ENCODE measurements around the gene VPS35L. TPM values are rescaled to one million over a fixed set of nuclear protein-coding genes. Genes with fewer than 3 reads are reported as not detected.
A peak's percentile ranks its signal among the peaks of the same experiment; 100 is the strongest.

The VPS35L gene
- total RNA-seq, 1 donor from 2014 or later, result 61.4 TPM

DNA sequence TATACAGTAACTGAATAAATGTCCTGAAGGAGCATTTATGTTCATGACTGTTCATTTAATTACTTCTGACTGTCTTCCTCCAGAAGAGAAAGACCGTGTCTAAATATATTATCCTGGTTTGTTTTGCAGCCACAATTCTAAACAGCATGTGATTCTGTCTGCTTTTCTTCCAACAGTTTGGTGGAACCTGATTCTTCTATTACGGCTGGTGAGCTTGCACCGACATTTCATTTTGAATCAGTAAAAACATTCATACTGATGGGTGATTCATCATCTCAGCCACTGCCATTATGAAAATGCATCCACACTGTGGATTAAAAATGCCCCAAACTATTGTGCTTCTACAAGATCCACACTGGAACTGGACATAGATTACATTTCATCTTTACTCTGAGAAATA, 145.6 kb downstream of the VPS35L start:
- ATAC-seq, result no peak
- no peak for DNase-seq (ENCODE audit: low spot score)
- intact Hi-C loops (cut with DNase I), result no loop called here

- no peak for ATAC-seq
- no peak for DNase-seq (ENCODE audit: low spot score)
Measured at GRCh38 chr16:19703172-19703889, 147.8 kb downstream of the VPS35L start.

DNA sequence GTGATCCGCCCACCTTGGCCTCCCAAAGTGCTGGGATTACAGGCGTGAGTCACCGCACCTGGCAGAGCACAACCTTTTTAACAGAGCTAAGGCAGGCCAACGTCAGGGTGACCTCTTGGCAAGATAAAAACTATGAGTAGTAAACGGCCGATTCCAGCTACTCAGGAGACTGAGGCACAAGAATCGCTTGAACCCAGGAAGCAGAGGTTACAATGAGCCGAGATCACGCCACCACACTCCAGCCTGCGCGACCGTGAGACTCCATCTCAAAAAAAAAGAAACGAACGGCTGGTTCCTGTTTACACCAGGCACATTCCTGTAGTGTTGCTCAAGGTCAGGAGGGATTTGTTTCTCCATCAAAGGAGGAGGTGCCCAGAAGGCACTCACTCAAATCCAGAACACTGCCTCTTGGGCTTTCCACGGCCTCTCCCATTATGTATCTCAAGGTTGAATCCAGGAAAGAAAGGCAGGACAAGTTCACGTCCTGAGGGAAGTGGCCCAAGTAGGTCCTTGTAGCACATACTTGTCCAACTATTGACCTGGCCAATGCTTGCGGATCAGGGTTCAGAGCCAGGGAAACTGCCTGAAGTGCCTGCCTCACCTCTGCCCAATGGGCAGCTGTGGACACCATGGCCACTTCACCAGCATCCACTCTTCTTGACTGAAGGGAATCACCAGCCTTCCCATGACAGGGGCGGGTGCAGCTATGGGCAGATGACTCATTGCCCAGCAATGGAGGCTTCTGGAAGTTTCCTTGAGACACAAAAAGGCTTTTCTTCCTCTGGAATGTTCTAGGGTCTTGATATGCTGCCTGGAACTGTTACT, 149.0 kb downstream of the VPS35L start:
- DNase-seq (ENCODE audit: low spot score) (peak; percentile 53), ATAC-seq (peak; percentile 80)
- intact Hi-C loops (cut with DNase I), result no loop called here

More at GRCh38 chr16:19703172-19703889, 147.8 kb downstream of the VPS35L start:
- intact Hi-C loops (cut with DNase I), result no loop called here

DNA sequence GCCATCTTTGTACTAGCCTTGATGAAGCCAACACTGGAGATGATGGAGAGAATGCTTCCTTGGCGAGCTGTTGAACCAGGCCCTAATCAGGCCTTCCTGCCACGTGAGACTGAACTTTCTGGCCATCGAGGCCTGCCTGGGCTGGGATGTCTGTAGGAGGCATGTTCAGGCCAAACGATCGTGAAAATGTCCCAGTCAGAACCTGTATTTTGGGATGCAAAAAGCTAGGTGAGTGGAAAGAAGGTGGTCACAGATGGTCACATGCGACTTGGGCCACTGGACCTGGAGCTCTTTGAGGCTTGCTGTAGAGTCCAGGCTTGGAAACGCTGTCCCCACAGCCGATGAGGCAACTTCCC, 149.6 kb downstream of the VPS35L start:
- DNase-seq (ENCODE audit: low spot score), result peak; percentile 46
- intact Hi-C loops (cut with DNase I), result no loop called here
- ATAC-seq, result no peak

DNA sequence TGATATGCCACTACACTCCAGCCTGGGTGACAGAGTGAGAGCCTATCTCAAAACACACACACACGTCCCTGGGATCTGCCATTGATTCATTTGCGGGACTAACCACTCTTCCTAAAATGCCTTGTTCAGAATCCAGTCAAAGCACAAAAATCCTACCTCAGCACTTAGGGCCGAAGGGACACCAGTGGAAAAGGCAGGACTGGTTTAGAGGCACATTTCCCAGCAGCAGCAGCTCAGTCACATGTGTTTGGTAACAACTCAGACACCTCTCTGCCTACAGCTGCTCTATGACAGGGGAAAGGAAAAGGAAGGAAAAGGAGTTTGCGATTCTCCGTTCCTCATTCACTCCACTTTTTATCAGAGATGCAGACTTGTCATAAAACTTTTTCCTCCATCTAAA, 150.3 kb downstream of the VPS35L start:
- ATAC-seq, result no peak
- intact Hi-C loops (cut with DNase I), result no loop called here
- peak; percentile 13 for DNase-seq (ENCODE audit: low spot score)

DNA sequence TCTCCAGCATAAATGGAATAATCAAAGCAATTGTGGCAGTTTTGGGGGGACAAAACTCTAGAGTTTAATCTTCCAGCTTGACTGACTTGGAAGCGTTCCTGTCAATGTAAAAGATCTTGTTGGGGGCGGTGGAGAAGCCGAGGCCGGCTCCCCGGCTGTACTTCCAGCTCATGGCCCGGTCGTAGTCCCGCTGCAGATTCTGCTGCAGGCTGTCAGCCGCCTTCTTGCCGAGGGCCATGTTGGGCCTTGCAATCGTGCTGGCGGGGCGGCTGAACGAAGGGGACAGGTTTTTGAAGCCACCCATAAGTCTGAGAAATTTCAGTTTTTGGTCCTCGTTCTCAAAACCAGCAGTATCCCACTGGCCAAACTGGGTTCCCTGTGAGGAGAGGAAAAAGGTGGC, 151.3 kb downstream of the VPS35L start:
- no peak for ATAC-seq
- intact Hi-C loops (cut with DNase I), result no loop called here
- peak; percentile 59 for DNase-seq (ENCODE audit: low spot score)

- intact Hi-C loops (cut with DNase I), result no loop called here
- ATAC-seq, result no peak
- DNase-seq (ENCODE audit: low spot score), result peak; percentile 52
Measured at GRCh38 chr16:19707569-19708295, 152.2 kb downstream of the VPS35L start.

GRCh38 chr16:19708296-19709205, 153.0 kb downstream of the VPS35L start:
- intact Hi-C loops (cut with DNase I), result no loop called here
- ATAC-seq, result no peak
- DNase-seq (ENCODE audit: low spot score), result peak; percentile 53

GRCh38 chr16:19709381-19710136, 154.1 kb downstream of the VPS35L start:
- DNase-seq (ENCODE audit: low spot score), result peak; percentile 36
- intact Hi-C loops (cut with DNase I), result loop anchor here (10.0 kb wide), 1 partner anchor 175 kb away; the partner anchor contains the start of gene GPRC5B
- no peak for ATAC-seq

DNA sequence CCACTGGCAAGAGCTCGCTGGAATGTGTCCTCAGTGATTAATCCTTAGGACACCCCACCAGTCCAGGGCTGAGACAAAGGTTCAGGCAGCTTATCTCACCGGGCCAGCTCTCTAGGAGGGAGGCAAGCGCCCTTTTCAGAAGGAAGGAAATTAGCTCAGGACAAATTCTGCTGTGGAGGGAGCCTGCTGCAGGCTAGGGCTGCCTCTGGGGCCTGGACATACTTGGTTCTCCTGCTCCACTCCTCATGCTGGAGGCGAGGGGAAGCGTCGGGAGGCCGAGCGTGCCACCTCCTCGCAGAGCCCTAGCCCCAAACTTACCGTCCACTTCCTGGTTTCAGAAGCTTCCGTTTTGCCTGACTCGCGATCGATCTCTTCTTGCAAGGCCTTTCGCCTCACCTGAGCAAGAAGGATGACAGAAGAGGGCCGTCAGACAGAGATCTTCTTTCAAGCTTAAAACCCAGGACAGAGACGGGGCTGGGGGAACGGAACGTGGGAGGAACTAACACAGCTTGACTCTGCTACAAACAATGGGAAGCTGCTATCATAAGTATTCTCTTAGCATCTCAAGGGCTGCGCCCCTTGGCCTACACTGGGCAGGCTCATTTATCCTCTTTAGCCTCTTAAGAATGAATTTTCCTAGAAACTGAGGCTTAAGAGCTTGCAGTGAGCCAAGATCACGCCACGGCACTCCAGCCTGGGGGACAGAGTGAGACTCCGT, 154.8 kb downstream of the VPS35L start:
- intact Hi-C loops (cut with DNase I), result loop anchor here (10.0 kb wide), 1 partner anchor 174 kb away; the partner anchor contains the start of gene GPRC5B
- ATAC-seq (no peak), DNase-seq (ENCODE audit: low spot score) (no peak)

DNA sequence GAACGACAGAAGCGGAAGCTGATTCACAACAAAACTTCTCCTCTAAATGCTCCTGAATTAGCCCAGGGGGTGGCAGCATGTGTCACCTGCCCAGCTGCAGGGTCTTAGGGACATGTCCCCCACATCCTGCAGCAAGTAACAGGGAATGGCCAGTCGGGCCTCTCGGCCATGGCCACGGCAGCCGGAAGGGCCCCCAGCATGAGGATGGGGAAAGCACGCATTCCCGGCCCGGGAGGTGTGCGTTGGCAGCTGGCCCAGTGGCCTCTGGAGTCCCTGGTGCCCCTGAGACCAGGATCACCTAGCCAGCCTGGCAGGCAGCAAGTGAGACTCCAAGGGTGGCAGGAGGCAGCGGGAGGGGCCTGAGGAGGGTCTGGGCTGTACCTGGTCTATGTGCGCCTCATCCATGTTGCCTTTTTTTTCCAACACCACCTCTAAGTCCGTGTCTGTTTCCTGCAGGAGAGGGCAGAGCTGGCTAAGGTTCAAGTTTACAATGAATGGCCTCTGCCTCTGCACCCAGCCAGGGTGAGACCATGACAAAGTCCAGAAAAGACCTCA, 155.6 kb downstream of the VPS35L start:
- DNase-seq (ENCODE audit: low spot score) (no peak), ATAC-seq (no peak)
- intact Hi-C loops (cut with DNase I), result loop anchor here (10.0 kb wide), 1 partner anchor 174 kb away; the partner anchor contains the start of gene GPRC5B

DNA sequence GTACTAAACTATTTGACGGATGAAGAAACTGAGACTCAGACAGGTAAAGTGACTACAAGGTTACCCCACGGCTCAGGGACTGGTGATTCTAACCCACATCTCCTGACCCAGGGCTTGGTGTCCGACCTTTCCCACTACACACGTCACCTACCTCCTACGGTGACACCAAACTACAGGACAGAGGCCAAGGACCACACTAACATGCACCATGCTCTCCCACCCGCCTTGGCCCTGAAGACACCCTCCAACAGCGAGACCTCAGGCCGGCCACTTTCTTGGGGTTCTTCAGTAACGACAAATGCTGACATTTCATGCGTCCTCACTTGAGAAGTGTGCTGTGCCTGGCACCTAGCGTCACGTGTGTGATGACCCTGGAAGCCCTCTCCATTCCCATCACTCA, 156.1 kb downstream of the VPS35L start:
- ATAC-seq (no peak), DNase-seq (ENCODE audit: low spot score) (no peak)
- intact Hi-C loops (cut with DNase I), result loop anchor here (10.0 kb wide), 1 partner anchor 173 kb away; the partner anchor contains the start of gene GPRC5B

- ATAC-seq (no peak), DNase-seq (ENCODE audit: low spot score) (no peak)
- intact Hi-C loops (cut with DNase I), result loop anchor here (10.0 kb wide), 1 partner anchor 172 kb away; the partner anchor contains the start of gene GPRC5B
Measured at GRCh38 chr16:19712418-19713058, 157.0 kb downstream of the VPS35L start.

DNA sequence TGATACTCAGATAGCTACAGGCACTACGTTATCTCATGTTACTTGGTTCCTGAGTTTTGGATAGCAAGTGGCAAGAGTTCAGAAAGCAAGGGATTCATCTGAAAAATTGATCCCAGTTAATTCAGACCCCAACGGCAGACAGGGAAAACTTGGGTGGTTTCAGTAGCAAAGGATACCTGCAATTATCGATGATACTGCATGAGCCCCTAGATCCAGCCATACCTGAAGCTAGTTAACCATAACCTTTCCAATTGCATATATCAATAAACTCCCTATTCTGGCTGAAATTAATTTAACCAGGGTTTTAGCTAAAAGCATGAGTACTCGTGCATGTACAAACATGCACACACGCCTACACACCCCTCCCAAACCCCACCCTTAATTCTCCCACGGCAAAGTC, 158.2 kb downstream of the VPS35L start:
- no peak for DNase-seq (ENCODE audit: low spot score)
- ATAC-seq, result no peak
- intact Hi-C loops (cut with DNase I), result loop anchor here (10.0 kb wide), 1 partner anchor 171 kb away; the partner anchor contains the start of gene GPRC5B

- no peak for DNase-seq (ENCODE audit: low spot score)
- intact Hi-C loops (cut with DNase I), result loop anchor here (10.0 kb wide), 1 partner anchor 169 kb away; the partner anchor contains the start of gene GPRC5B
- no peak for ATAC-seq
Measured at GRCh38 chr16:19715566-19715965, 160.1 kb downstream of the VPS35L start.

DNA sequence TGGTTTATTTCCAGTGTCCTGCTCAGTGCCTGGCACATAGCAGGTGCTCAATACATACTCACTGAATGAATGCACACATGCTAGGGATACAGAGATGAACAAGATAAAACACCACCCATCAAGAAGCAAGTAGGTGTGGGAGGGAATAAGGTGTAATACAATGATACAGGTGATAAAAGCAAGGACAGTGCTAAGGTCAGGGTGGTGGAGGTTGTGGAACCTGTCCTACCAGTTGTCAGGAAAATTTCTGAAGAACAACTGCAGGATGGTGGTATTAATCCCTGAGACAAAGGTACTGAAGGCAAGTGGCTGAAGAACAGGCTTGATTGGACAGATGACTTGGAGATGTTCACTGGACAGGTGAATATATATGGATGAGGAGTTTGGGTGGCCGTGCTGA, 160.7 kb downstream of the VPS35L start:
- ATAC-seq, result no peak
- DNase-seq (ENCODE audit: low spot score), result no peak
- intact Hi-C loops (cut with DNase I), result loop anchor here (10.0 kb wide), 1 partner anchor 169 kb away; the partner anchor contains the start of gene GPRC5B
